Glomerular visceral epithelial cell (primary cell): ENCODE results near the gene GPRC5C.

Source experiments
- DNase-seq: peaks from one replicate; pipeline ENCODE4 v3.0.0-alpha.2; 2016; ENCODE audit errors: extremely low spot score

GPRC5C gene

GRCh38 chr17:74407384-74407783, 24.5 kb upstream of the GPRC5C start:
- no peak for DNase-seq

DNA sequence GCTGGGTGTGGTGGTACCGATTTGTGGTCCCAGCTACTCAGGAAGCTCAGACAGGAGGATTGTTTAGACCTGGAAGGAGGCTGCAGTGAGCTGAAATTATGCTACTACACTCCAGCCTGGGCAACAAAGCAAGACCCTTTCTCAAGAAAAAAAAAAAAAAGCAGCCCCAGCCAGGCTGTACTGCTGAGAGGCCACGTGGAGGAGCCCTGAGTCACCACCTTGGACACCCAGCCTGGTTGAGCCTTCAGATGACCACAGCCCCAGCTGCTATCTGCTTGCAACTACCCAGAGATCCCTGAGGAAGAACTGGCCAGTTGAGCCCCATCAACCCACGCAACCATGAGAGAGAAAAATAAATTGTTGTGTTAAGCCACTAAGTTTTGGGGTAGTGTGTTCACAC, 23.6 kb upstream of the GPRC5C start:
- DNase-seq = peak; percentile 63

DNA sequence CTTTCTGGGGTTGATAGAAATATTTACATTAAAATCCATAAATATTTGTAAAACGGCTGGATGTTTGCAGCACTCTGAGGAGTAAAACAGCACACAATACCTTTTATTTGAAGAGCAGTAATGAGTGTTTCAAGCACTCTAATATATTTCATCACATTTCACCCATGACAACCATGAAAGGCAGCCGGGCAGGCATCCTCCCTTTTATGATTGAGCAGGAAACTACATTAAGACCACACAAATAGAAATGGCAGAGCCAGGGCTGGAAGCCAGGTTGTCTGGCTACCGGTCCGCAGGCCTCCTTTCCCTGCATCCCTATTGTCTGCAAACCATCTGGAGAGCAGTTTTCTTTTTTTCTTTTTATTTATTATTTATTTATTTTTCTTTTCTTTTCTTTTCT, 23.1 kb upstream of the GPRC5C start:
- no peak for DNase-seq

DNA sequence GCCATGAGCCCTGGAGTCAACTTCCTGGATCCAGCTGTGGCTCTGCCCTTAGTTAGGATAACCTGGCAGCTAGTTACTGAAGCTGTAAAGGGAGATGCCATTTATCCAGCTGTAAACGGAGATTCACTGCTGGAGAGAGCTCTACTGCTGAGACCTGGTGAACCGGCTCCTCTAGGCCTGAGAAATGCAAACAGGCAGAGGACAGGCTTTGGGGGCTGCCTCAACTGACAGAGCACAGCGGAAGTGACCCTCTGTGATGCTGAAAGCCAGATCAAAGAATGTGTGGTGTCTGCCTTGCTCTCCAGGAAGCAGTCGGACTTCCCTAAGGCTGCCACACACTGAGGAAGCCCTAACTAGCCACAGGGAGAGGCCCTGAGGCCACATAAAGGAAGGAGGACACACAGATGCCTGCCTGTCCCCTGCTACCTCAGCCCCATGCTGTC, 21.9 kb upstream of the GPRC5C start:
- no peak for DNase-seq

GRCh38 chr17:74412581-74412980, 19.3 kb upstream of the GPRC5C start:
- no peak for DNase-seq

DNA sequence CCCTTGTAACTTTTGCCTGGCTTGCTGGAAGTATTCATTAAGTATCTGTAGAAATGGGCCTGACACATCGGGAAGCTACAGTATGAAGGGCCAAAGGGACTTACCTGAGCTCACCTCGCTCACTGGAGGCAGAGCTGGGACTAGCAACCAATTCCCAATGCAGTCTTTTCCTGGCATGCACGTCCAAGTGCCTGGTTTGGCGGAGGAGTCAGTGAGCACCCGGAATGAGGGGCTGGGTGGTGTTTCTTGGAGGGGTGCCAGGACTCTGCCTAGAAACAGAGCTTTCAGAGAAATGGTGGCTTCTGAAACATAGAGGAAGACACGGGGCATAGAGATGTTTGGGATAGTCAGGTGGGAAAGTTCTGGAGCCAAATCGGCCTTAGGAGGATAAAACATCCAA, 18.4 kb upstream of the GPRC5C start:
- DNase-seq = no peak

GRCh38 chr17:74414510-74414909, 17.4 kb upstream of the GPRC5C start:
- DNase-seq = no peak

GRCh38 chr17:74415608-74416396, 16.1 kb upstream of the GPRC5C start:
- DNase-seq = no peak

DNA sequence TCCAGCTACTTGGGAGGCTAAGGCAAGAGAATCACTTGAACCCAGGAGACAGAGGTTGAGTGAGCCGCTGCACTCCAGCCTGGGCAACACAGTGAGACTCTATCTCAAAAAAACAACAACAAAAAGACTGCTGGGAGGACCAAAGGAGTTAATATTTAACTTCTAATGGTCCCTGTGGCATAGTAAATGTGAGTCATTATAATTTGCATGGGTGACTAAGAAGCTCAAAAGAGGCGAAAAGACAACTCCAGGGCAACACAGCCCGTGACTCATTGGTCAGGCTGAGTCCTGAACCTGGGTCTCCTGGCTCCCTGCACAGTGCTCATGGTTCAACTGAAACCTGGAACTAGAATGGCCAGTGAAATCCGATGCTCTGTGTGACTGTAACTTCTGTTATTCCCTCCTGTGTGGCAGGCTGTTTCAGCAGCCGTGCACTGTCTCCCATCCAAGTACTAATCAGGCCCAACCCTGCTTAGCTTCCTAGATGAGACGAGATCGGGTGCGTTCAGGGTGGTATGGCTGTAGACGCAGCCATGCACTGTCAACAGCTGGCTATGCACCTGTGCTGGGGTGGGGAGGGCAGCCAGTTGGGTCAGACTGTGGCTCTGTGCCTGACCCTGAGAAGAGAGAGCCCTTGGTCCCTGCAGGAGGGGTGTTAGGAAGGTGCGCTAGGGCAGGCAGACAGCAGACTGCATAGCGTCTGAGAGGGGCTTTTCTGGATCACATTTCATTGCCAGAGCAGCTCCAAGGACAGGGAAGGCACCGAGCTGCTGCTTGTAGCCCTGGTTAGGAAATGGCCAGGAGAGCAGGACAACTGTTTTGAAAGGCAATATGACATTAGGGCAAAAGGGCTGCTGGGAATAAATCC, 14.5 kb upstream of the GPRC5C start:
- peak; percentile 80 for DNase-seq

GRCh38 chr17:74419928-74420411, 11.9 kb upstream of the GPRC5C start:
- no peak for DNase-seq

DNA sequence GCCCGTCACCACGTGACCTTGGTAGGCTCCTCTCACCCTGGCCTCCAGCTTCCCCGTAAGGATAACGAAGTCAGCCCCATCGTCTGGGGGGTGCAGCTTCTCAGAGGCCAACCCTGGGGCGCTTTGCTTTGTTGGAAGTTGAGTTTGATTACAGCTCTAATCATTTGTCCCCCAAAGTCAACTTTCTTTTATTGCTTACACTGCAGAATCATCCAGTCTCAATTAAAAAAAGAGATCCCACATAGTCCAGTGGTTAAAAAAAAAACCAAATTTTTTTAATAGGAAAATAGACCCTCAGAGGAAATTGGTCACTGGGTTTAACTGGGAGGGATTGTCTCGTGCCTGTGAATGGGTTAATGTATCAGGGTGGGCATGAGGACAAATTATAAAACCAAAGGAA, 7.8 kb upstream of the GPRC5C start:
- DNase-seq = no peak

DNA sequence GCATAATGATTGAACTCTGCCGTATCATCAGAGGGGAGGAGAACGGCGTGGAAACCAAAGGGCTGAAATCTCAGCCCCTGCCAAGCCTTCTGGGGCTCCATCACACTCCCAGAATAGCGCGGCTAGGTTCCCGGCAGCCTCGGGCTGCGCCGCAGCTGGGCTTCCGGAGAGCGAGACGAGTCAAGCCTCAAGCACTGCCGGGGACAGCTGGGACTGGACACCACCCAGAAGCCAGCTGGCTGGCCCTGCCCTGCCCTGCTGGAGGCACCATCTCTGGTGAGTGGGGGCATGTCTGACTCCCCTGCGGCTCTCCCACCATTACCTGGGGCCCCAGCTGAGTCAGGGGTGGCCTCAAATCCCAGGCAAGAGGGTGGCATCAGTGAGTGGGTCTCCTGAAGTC, 7.2 kb upstream of the GPRC5C start:
- DNase-seq = no peak

GRCh38 chr17:74426551-74427047, 5.3 kb upstream of the GPRC5C start:
- DNase-seq = no peak

DNA sequence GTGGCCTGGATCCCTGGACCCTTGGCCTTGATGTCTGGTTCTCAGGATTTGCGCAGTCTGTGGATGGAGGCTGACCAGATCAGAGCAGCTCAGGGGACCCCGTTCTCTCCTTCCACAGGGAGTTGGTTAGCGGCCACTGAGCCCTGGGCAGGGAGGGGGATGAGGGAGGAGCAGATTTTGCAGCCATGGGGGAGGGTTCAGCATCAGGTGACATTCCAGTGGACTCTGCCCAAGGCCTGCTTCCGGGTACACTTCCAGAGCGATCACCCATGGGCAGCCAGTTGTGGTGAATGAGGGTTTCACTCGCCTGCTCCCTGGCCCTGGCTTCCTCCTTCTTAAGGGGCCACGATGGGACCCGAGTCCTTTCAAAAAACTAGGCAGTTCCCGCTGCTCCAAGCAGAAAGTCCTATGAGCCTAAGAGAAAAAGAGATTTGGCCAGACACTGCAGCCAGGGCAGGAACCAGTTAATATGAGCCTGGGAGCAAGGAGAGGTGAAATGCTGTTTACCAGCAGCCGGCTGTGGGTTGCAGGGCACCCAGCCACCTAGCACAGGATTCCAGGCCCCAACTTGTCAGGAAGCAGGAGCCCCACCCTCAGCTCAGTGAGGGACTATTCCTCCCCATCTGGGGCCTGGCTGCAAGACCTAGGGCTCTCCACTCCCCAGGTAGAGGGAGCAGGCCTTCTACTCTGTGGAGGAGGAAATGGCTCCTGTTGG, 4.7 kb upstream of the GPRC5C start:
- DNase-seq = peak; percentile 73

- no peak for DNase-seq
Measured at GRCh38 chr17:74427763-74428153, 4.1 kb upstream of the GPRC5C start.

DNA sequence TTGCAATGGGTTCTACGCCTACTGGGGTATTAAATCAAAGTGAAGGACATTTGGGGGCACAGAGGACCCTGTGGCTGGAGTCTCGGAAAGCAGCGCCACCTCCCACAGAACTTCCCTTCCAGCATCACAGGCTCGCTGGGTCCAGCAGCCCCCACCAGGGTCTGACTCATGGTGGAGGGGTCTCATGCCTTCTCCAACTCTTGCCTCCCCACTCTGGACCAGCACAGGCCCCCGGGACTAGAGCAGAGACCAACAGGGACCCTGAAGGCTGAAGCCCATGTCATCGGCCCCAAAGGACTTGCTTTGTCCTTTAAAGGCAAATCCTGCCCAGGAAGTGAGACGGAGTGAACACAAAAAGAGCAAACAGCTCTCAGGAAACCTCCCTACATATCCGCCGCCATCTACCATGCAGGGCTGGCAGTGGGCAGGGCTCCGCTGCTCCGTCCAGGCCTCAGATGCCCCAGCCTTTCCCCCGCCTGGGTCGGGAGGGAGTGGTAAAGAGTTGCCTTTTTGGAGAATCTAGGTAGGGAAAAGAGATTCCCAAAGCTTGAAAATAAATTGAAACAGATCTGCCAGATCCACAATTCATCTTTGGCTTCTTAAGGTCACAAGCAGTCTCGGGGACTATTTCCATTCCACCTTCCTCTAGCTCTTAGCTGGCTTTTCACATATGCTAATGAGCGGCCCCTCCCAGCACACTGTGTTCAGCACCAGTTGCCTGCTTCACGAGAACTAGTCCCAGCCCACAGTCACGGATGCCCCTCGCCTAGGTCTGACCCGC, 2.1 kb upstream of the GPRC5C start:
- no peak for DNase-seq

- no peak for DNase-seq
Measured at GRCh38 chr17:74430385-74430705, 1.5 kb upstream of the GPRC5C start.

DNA sequence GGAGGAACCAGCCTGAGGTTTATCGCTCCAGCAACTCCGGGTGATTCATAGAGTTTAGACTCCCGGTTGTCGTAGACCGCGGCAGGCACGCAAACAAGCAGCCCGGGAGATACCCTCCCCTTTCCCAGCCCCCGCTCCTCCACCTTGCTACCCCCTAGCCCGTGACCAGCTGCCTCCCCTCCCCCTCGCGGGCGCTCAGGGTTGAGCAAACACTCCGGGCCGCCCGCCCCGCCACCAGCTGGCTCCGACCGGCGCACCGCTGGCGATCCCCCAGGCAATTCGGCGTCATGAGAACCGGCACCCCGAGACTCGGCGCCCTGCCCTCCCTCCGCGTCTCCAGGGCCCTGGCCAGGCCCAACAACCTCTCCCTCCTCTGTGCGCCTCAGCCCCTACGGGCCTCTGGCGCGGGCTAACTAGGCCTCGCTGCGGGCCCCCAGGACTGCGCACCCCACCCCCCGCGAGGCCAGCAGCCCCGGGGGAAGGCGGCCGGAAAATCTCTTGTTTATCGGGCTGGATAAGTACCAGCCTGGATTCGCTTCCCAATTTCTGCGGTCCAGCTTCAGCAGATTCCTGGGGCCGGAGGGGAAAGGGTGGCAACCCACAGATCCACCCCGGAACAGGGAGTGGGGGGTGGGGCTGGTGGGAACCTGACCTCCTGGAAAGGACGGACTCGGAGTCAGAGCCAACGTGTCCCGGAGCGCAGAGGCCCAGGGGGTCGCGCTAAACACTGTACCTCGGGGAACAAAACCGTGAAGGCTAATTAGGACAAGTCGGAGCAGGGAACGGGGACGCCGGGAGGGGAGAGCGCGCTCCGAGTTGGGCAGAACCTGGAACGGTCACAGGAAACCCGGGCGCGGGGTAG, 951 bp upstream of the GPRC5C start:
- DNase-seq = peak; percentile 99

DNA sequence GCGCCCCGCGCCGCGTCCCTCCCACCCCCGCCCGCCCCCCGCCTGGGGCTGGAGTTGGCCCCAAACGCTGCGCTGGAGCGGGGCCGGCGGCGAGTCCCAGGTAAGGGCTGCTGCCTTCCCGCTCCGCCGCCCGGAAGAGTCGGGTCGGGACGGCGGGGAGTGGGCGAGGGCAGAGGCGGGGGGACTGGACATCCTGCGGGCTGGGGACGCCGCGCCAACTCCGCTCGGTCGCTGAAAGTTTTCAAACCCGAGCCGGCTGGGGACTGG, 469 bp downstream of the GPRC5C start:
- DNase-seq = no peak

GRCh38 chr17:74432766-74433391, 991 bp downstream of the GPRC5C start:
- no peak for DNase-seq
